ENCODE measurements around the gene OGN. TPM values are rescaled to one million over a fixed set of nuclear protein-coding genes. Genes with fewer than 3 reads are reported as not detected.

Gene OGN
- total and polyA plus RNA-seq, 10 of the 15 experiments (the other 5 are each of a cell fraction or from before 2014, with no cell fraction given), result 0.04 to 2.5 (median 0.15) TPM; not detected in 4

GRCh38 chr9:92414566-92414965 is 10.2 kb upstream of the OGN start:
- H2AFZ ChIP-seq (ENCODE audit: control insufficient read depth, low read depth, low read length), result no peak overlapping the region
- H3K27ac ChIP-seq (ENCODE audit: control insufficient read depth, insufficient read depth), result no peak overlapping the region
- TF ChIP-seq CEBPZ (IDR thresholded peaks at IDR 0.05; ENCODE audit: low read depth, low read length), result no peak
- no peak for TF ChIP-seq ATF3 (IDR thresholded peaks at IDR 0.05; ENCODE audit: borderline replicate concordance, extremely low read depth, low read depth, low read length)
- no peak for TF ChIP-seq RUNX3 (IDR thresholded peaks at IDR 0.05; ENCODE audit: low read length)
- TF ChIP-seq ZNF687 (IDR thresholded peaks at IDR 0.05), result no peak
- TF ChIP-seq NFXL1 (IDR thresholded peaks at IDR 0.05; ENCODE audit: borderline replicate concordance), result no peak
- no peak for TF ChIP-seq ZNF207 (IDR thresholded peaks at IDR 0.05; ENCODE audit: borderline replicate concordance)
- TF ChIP-seq ZNF274 (IDR thresholded peaks at IDR 0.05; ENCODE audit: insufficient read depth, insufficient read length), result no peak
- no peak for TF ChIP-seq PML (IDR thresholded peaks at IDR 0.05; ENCODE audit: low read length)
- no peak for TF ChIP-seq TCF7 (IDR thresholded peaks at IDR 0.05; ENCODE audit: borderline replicate concordance)
- TF ChIP-seq SIN3A (IDR thresholded peaks at IDR 0.05; ENCODE audit: low read depth, low read length), result no peak
- no peak for TF ChIP-seq KAT2A (conservative IDR thresholded peaks at IDR 0.05; ENCODE audit: control insufficient read depth, low read depth, low read length)
- TF ChIP-seq MTA3 (IDR thresholded peaks at IDR 0.05; ENCODE audit: borderline replicate concordance, low read length), result no peak
- TF ChIP-seq IKZF1 (conservative IDR thresholded peaks at IDR 0.05), result no peak
- TF ChIP-seq MTA2 (IDR thresholded peaks at IDR 0.05; ENCODE audit: low read depth), result no peak
- no peak for TF ChIP-seq NFYB (IDR thresholded peaks at IDR 0.05; ENCODE audit: insufficient read depth, low read depth, low read length)
- TF ChIP-seq CBFB (IDR thresholded peaks at IDR 0.05; ENCODE audit: low read depth), result no peak
- no peak for TF ChIP-seq RELB (IDR thresholded peaks at IDR 0.05; ENCODE audit: low read depth)

More at GRCh38 chr9:92414566-92414965, 10.2 kb upstream of the OGN start:
- no peak overlapping the region for H3K9ac ChIP-seq (ENCODE audit: control insufficient read depth, insufficient read depth, low read length)
- in situ Hi-C loops (cut with MboI), result no loop called here
- H3K4me2 ChIP-seq (ENCODE audit: control insufficient read depth, insufficient read depth), result no peak overlapping the region
- ATAC-seq (no peak), FAIRE-seq (no peak), DNase-seq (ENCODE audit: low read depth, low spot score) (no peak)
- POLR2A ChIA-PET, result no interaction called here
- H3K27me3 ChIP-seq (replicated peaks in 1 of 2; ENCODE audit: control insufficient read depth in 2 of 2, insufficient read depth in 2 of 2, low read length in 1 of 2), result no peaks in the 10 kb centered on the region
- SMC1A ChIA-PET (ENCODE audit: uncharacterized antibody, unreplicated experiment), result interaction anchor here (1.8 kb wide), 1 partner anchor 10 kb away, joined by 7 read pairs; the partner anchor contains the start of gene OGN
- H3K36me3 ChIP-seq (ENCODE audit: control insufficient read depth in 2 of 2, insufficient read depth in 2 of 2, low read length in 1 of 2), result no peaks in the 10 kb centered on the region
- intact Hi-C loops (cut with micrococcal nuclease; ENCODE audit: unreplicated experiment), result no loop called here
- RAD21 ChIA-PET (ENCODE audit: unreplicated experiment), result no interaction called here
- H3K79me2 ChIP-seq (ENCODE audit: control insufficient read depth, insufficient read depth, low read length), result no peaks in the 10 kb centered on the region
- CTCF ChIA-PET, result interaction anchor here (0.6 to 1.5 kb wide), 2 partner anchors 86 to 105 kb away, joined by 3 read pairs; no protein-coding TSS in a partner anchor
- no peak overlapping the region for H3K4me3 ChIP-seq
- H4K20me1 ChIP-seq (ENCODE audit: control insufficient read depth, insufficient read depth), result no peaks in the 10 kb centered on the region
- BruUV-seq (replicated peaks), result no TSS peak
- H3K4me1 ChIP-seq (ENCODE audit: control insufficient read depth, insufficient read depth, low read length), result no peaks in the 10 kb centered on the region
- 0% methylated on average over 1 of the region's 1 CpG for WGBS (ENCODE audit: insufficient coverage, insufficient replicate concordance, low lambda C conversion rate, missing lambda C conversion rate)
- no peaks in the 10 kb centered on the region for H3K9me3 ChIP-seq (replicated peaks; ENCODE audit: control insufficient read depth, insufficient read depth, low read length)

Measured in GM12878 (cell line).